Spinal cord (tissue), 10 donors: ENCODE data around the gene PCGF3. TPM values are rescaled to one million over a fixed set of nuclear protein-coding genes. Genes with fewer than 3 reads are reported as not detected.
"Not testable (repeated sequence)": the region's sequence is repeated elsewhere in the genome, so short reads cannot be mapped to it uniquely, and the experiment has no call there.

Source experiments
- DNase-seq, 6 donors: peaks; one replicate each; pipeline versions ENCODE4 v3.0.0 to v3.0.0-alpha.2; 2013 to 2015; ENCODE audit warnings: low spot score in 6 of 6, low read depth in 4 of 6
- H3K27ac ChIP-seq: one replicate; pipeline ENCODE4 v1.5.1; 2013; ENCODE audit warnings: low read depth, low read length, control low read depth
- H3K27me3 ChIP-seq: one replicate; pipeline ENCODE4 v1.6.1; 2013; ENCODE audit warnings: low read length; ENCODE audit not compliant: control insufficient read depth, insufficient read depth
- H3K36me3 ChIP-seq: one replicate; pipeline ENCODE4 v1.6.1; 2013; ENCODE audit warnings: low read length; ENCODE audit not compliant: control insufficient read depth, insufficient read depth
- H3K4me1 ChIP-seq: one replicate; pipeline ENCODE4 v1.6.1; 2013; ENCODE audit warnings: low read length; ENCODE audit not compliant: control insufficient read depth, insufficient read depth
- H3K4me3 ChIP-seq: one replicate; pipeline ENCODE4 v1.5.1; 2013; ENCODE audit warnings: low read depth, low read length, control low read depth
- H3K9me3 ChIP-seq: one replicate; pipeline ENCODE4 v1.6.1; 2013; ENCODE audit warnings: low read length; ENCODE audit not compliant: control insufficient read depth, insufficient read depth
- WGBS: methylation state at CpG from one replicate; pipeline ENCODE4 v1.1.5; 2013; ENCODE audit warnings: missing lambda C conversion rate; ENCODE audit not compliant: insufficient coverage; 5-methylcytosine and 5-hydroxymethylcytosine counted together
- polyA plus RNA-seq, 2 donors: library from polyadenylated mRNA; unstranded; fragments of 120-200 nt; gene quantifications; one replicate each; pipeline ENCODE4 v1.2.1, GENCODE V29; 2013; ENCODE audit not compliant: insufficient read length in 2 of 2
- total RNA-seq, 2 donors: library from RNA; depleted of rRNA in 1 of 2; stranded (reverse); fragments of 120-200 nt in 1 of 2; fragments of >200 nt in 1 of 2; gene quantifications; one replicate each; pipeline versions ENCODE4 v1.2.3 to v1.2.4, GENCODE V29; 2013 to 2014
- donor health status: healthy.

Gene PCGF3
- total and polyA plus RNA-seq, 4 donors = 40.4 to 80.2 (median 61.8) TPM

- no peaks in the 10 kb centered on the region for H3K9me3 ChIP-seq
- H3K4me3 ChIP-seq = no peak overlapping the region
- 96% methylated on average over 19 of the region's 19 CpGs for WGBS
- H3K27me3 ChIP-seq = no peaks in the 10 kb centered on the region
- H3K36me3 ChIP-seq = peaks cover 59% of the 10 kb centered on the region
- no peak overlapping the region for H3K27ac ChIP-seq
- DNase-seq = no peak
- H3K4me1 ChIP-seq = peaks cover 19% of the 10 kb centered on the region
Measured at GRCh38 chr4:748461-748860, 42.8 kb downstream of the PCGF3 start.

- no peaks in the 10 kb centered on the region for H3K27me3 ChIP-seq
- peaks cover 19% of the 10 kb centered on the region for H3K4me1 ChIP-seq
- peaks cover 63% of the 10 kb centered on the region for H3K36me3 ChIP-seq
- H3K27ac ChIP-seq = no peak overlapping the region
- 86% methylated on average over 14 of the region's 20 CpGs for WGBS
- peak in 1 of 6 donors; percentile 32 for DNase-seq
- no peak overlapping the region for H3K4me3 ChIP-seq
- no peaks in the 10 kb centered on the region for H3K9me3 ChIP-seq
Measured at GRCh38 chr4:749698-750666, 44.4 kb downstream of the PCGF3 start.

GRCh38 chr4:751676-752075 lies 46.0 kb downstream of the PCGF3 start:
- 42% methylated on average over 9 of the region's 15 CpGs for WGBS
- peak in 2 of 6 donors; percentile 61 to 63 for DNase-seq
- no peak overlapping the region for H3K27ac ChIP-seq
- H3K27me3 ChIP-seq = no peaks in the 10 kb centered on the region
- H3K9me3 ChIP-seq = no peaks in the 10 kb centered on the region
- no peak overlapping the region for H3K4me3 ChIP-seq
- H3K36me3 ChIP-seq = peaks cover 70% of the 10 kb centered on the region
- H3K4me1 ChIP-seq = peaks cover 19% of the 10 kb centered on the region

- Histone ChIP-seq H3K4me3 (no peak overlapping the region), H3K27ac (no peak overlapping the region)
- DNase-seq = peak in 1 of 6 donors; percentile 59
Measured at GRCh38 chr4:752196-752861, 46.7 kb downstream of the PCGF3 start.

GRCh38 chr4:753186-753585 lies 47.6 kb downstream of the PCGF3 start:
- not testable (repeated sequence) for DNase-seq, H3K9me3 ChIP-seq, H3K27ac ChIP-seq, H3K27me3 ChIP-seq, H3K4me3 ChIP-seq
- WGBS = 96% methylated on average over 11 of the region's 13 CpGs
- Histone ChIP-seq H3K36me3 (peaks cover 72% of the 10 kb centered on the region), H3K4me1 (peaks cover 19% of the 10 kb centered on the region)

More at GRCh38 chr4:752196-752861, 46.7 kb downstream of the PCGF3 start:
- Histone ChIP-seq H3K4me1 (peaks cover 19% of the 10 kb centered on the region), H3K36me3 (peaks cover 75% of the 10 kb centered on the region), H3K9me3 (no peaks in the 10 kb centered on the region), H3K27me3 (no peaks in the 10 kb centered on the region)
- 84% methylated on average over 17 of the region's 25 CpGs for WGBS

- H3K27ac ChIP-seq = no peak overlapping the region
- no peaks in the 10 kb centered on the region for H3K27me3 ChIP-seq
- 89% methylated on average over 32 of the region's 32 CpGs for WGBS
- H3K4me1 ChIP-seq = peaks cover 19% of the 10 kb centered on the region
- no peak for DNase-seq
- H3K36me3 ChIP-seq = peaks cover 70% of the 10 kb centered on the region
- no peak overlapping the region for H3K4me3 ChIP-seq
- H3K9me3 ChIP-seq = no peaks in the 10 kb centered on the region
Measured at GRCh38 chr4:754221-755120, 48.8 kb downstream of the PCGF3 start.

GRCh38 chr4:757111-757510 lies 51.5 kb downstream of the PCGF3 start:
- Histone ChIP-seq H3K27me3 (no peaks in the 10 kb centered on the region), H3K27ac (no peak overlapping the region), H3K4me3 (no peak overlapping the region), H3K36me3 (peaks cover 66% of the 10 kb centered on the region), H3K9me3 (no peaks in the 10 kb centered on the region), H3K4me1 (peaks cover 6% of the 10 kb centered on the region)
- 94% methylated on average over 15 of the region's 20 CpGs for WGBS
- DNase-seq = no peak

- not testable (repeated sequence) for H3K4me3 ChIP-seq, H3K4me1 ChIP-seq, H3K27me3 ChIP-seq, H3K27ac ChIP-seq, H3K9me3 ChIP-seq, DNase-seq
- H3K36me3 ChIP-seq = peaks cover 66% of the 10 kb centered on the region
- 87% methylated on average over 12 of the region's 24 CpGs for WGBS
Measured at GRCh38 chr4:759810-760209, 54.2 kb downstream of the PCGF3 start.

- Histone ChIP-seq H3K9me3 (no peaks in the 10 kb centered on the region), H3K27ac (no peak overlapping the region), H3K36me3 (peaks cover 68% of the 10 kb centered on the region)
Measured at GRCh38 chr4:760616-761015, 55.0 kb downstream of the PCGF3 start.

More at GRCh38 chr4:760616-761015, 55.0 kb downstream of the PCGF3 start:
- 95% methylated on average over 15 of the region's 21 CpGs for WGBS
- no peaks in the 10 kb centered on the region for H3K27me3 ChIP-seq
- H3K4me1 ChIP-seq = peaks cover 11% of the 10 kb centered on the region
- H3K4me3 ChIP-seq = no peak overlapping the region
- no peak for DNase-seq
